IPS-18c (cell line): ENCODE measurements around the gene USP4.

Source experiments
- H3K4me3 ChIP-seq: 2 replicates; pipeline ENCODE4 v1.7.0; 2013; ENCODE audit warnings: low read depth, mild to moderate bottlenecking, low read length, moderate library complexity; ENCODE audit not compliant: insufficient read depth
- H3K9me3 ChIP-seq: one replicate; pipeline ENCODE4 v1.6.1; 2013; ENCODE audit warnings: mild to moderate bottlenecking, low read length, moderate library complexity; ENCODE audit not compliant: control insufficient read depth, insufficient read depth

Gene USP4

GRCh38 chr3:49313896-49314688, 25.8 kb downstream of the USP4 start:
- H3K9me3 ChIP-seq = no peaks in the 10 kb centered on the region

GRCh38 chr3:49311283-49311682, 28.6 kb downstream of the USP4 start:
- no peak overlapping the region for H3K4me3 ChIP-seq
- H3K9me3 ChIP-seq = no peaks in the 10 kb centered on the region

More at GRCh38 chr3:49313896-49314688, 25.8 kb downstream of the USP4 start:
- no peak overlapping the region for H3K4me3 ChIP-seq

GRCh38 chr3:49310677-49311076, 29.2 kb downstream of the USP4 start:
- Histone ChIP-seq H3K4me3 (no peak overlapping the region), H3K9me3 (no peaks in the 10 kb centered on the region)

- H3K9me3 ChIP-seq = no peaks in the 10 kb centered on the region
Measured at GRCh38 chr3:49305608-49306007, 34.2 kb downstream of the USP4 start.

GRCh38 chr3:49302613-49303012, 37.2 kb downstream of the USP4 start:
- Histone ChIP-seq H3K4me3 (no peak overlapping the region), H3K9me3 (no peaks in the 10 kb centered on the region)

More at GRCh38 chr3:49305608-49306007, 34.2 kb downstream of the USP4 start:
- H3K4me3 ChIP-seq = no peak overlapping the region

- no peak overlapping the region for H3K4me3 ChIP-seq
- no peaks in the 10 kb centered on the region for H3K9me3 ChIP-seq
Measured at GRCh38 chr3:49300595-49300994, 39.3 kb downstream of the USP4 start.

- Histone ChIP-seq H3K9me3 (no peaks in the 10 kb centered on the region), H3K4me3 (no peak overlapping the region)
Measured at GRCh38 chr3:49298511-49298910, 41.3 kb downstream of the USP4 start.

GRCh38 chr3:49296781-49297411, 43.0 kb downstream of the USP4 start:
- H3K9me3 ChIP-seq = no peaks in the 10 kb centered on the region
- no peak overlapping the region for H3K4me3 ChIP-seq

GRCh38 chr3:49295489-49296058, 44.3 kb downstream of the USP4 start:
- Histone ChIP-seq H3K4me3 (no peak overlapping the region), H3K9me3 (peaks cover 2% of the 10 kb centered on the region)

- Histone ChIP-seq H3K9me3 (peaks cover 2% of the 10 kb centered on the region), H3K4me3 (no peak overlapping the region)
Measured at GRCh38 chr3:49294343-49294742, 45.5 kb downstream of the USP4 start.

GRCh38 chr3:49283997-49284396, 55.9 kb downstream of the USP4 start:
- Histone ChIP-seq H3K4me3 (no peak overlapping the region), H3K9me3 (no peaks in the 10 kb centered on the region)

- Histone ChIP-seq H3K4me3 (no peak overlapping the region), H3K9me3 (no peaks in the 10 kb centered on the region)
Measured at GRCh38 chr3:49279376-49279775, 60.5 kb downstream of the USP4 start.

GRCh38 chr3:49278548-49278947, 61.3 kb downstream of the USP4 start:
- Histone ChIP-seq H3K4me3 (no peak overlapping the region), H3K9me3 (no peaks in the 10 kb centered on the region)

GRCh38 chr3:49277383-49277775, 62.5 kb downstream of the USP4 start:
- no peaks in the 10 kb centered on the region for H3K9me3 ChIP-seq
- peak overlapping the region; percentile 29; the same call in 1 of the 2 replicates for H3K4me3 ChIP-seq

- H3K4me3 ChIP-seq = peak within 1 kb of the TSS; percentile 29; the same call in 1 of the 2 replicates
- no peaks in the 10 kb centered on the region for H3K9me3 ChIP-seq
Measured at GRCh38 chr3:49276475-49277382, 63.1 kb downstream of the USP4 start, which contains the start of gene C3orf62. Gene C3orf62 (minus strand): TSS chr3:49277232. CDS start chr3:49276872, 360 bp downstream.

- no peaks in the 10 kb centered on the region for H3K9me3 ChIP-seq
- H3K4me3 ChIP-seq = no peak overlapping the region
Measured at GRCh38 chr3:49273825-49274532, 65.9 kb downstream of the USP4 start.

GRCh38 chr3:49271047-49271446, 68.8 kb downstream of the USP4 start:
- H3K9me3 ChIP-seq = no peaks in the 10 kb centered on the region
- no peak overlapping the region for H3K4me3 ChIP-seq
